ENCODE results near the gene SDCCAG8.

- TF ChIP-seq POLR2A (IDR thresholded peaks at IDR 0.05) (no peak), POLR2AphosphoS5 (IDR thresholded peaks at IDR 0.05) (no peak)
These were observed 184.6 kb downstream of the SDCCAG8 start for GRCh38 chr1:243440406-243440805.

Measured in gastroesophageal sphincter (tissue), 2 donors.